WTC11 (cell line): Measurements from ENCODE around the gene UTP4.

Experiments
- CREB1 ChIP-seq: sonication (generic); formaldehyde crosslinking; IDR thresholded peaks from 2 replicates; pipeline ENCODE4 v1.8.0; 2023; ENCODE audit warnings: mild to moderate bottlenecking, missing genetic modification reagents
- CTCF ChIP-seq: fragments of 200-600 bp; IDR thresholded peaks from 2 replicates; pipeline ENCODE4 v1.8.0; 2022; ENCODE audit warnings: antibody characterized with exemption
- ETV6 ChIP-seq: sonication (generic); formaldehyde crosslinking; IDR thresholded peaks from 2 replicates; pipeline ENCODE4 v1.8.1; 2022; ENCODE audit warnings: mild to moderate bottlenecking, missing genetic modification reagents
- JUN ChIP-seq: sonication (generic); formaldehyde crosslinking; IDR thresholded peaks from 2 replicates; pipeline ENCODE4 v1.8.0; 2023; ENCODE audit warnings: mild to moderate bottlenecking, missing genetic modification reagents
- MAX ChIP-seq: sonication (generic); formaldehyde crosslinking; IDR thresholded peaks from 2 replicates; pipeline ENCODE4 v1.8.0; 2022; ENCODE audit warnings: mild to moderate bottlenecking, missing genetic modification reagents
- NR2C2 ChIP-seq: sonication (generic); formaldehyde crosslinking; IDR thresholded peaks from 2 replicates; pipeline ENCODE4 v1.8.0; 2022; ENCODE audit warnings: mild to moderate bottlenecking, missing genetic modification reagents
- NR3C1 ChIP-seq: sonication (generic); formaldehyde crosslinking; conservative IDR thresholded peaks from 2 replicates; pipeline ENCODE4 v1.8.1; 2023; ENCODE audit warnings: low read depth, mild to moderate bottlenecking, missing genetic modification reagents
- SMAD4 ChIP-seq: sonication (generic); formaldehyde crosslinking; IDR thresholded peaks from 2 replicates; pipeline ENCODE4 v1.8.0; 2022; ENCODE audit warnings: mild to moderate bottlenecking, missing genetic modification reagents
- TCF7 ChIP-seq: sonication (generic); formaldehyde crosslinking; IDR thresholded peaks from 2 replicates; pipeline ENCODE4 v1.8.0; 2022; ENCODE audit warnings: mild to moderate bottlenecking, low read depth, missing genetic modification reagents, moderate library complexity
- TEAD4 ChIP-seq: sonication (generic); formaldehyde crosslinking; IDR thresholded peaks from 2 replicates; pipeline ENCODE4 v1.8.0; 2022; ENCODE audit warnings: mild to moderate bottlenecking, missing genetic modification reagents

- TF ChIP-seq CTCF (no peak), MAX (CRISPR knock-in tag) (no peak), NR3C1 (no peak), NR2C2 (CRISPR knock-in tag) (no peak), TCF7 (CRISPR knock-in tag) (no peak), CREB1 (CRISPR knock-in tag) (no peak), ETV6 (CRISPR knock-in tag) (no peak), SMAD4 (no peak), JUN (CRISPR knock-in tag) (no peak), TEAD4 (no peak)
Observed at GRCh38 chr16:69182730-69183416, 50.4 kb downstream of the UTP4 start.
